IPS-20b (cell line): ENCODE results near the gene WWOX.

ENCODE experiments used
- H3K27ac ChIP-seq: one replicate; pipeline ENCODE4 v1.5.1; 2013; ENCODE audit warnings: low read length
- H3K27me3 ChIP-seq: 2 replicates; pipeline ENCODE4 v1.6.1; 2013; ENCODE audit warnings: mild to moderate bottlenecking, low read length, inconsistent platforms; ENCODE audit not compliant: insufficient read depth
- H3K36me3 ChIP-seq: 2 replicates; pipeline ENCODE4 v1.6.1; 2013; ENCODE audit warnings: low read depth, mild to moderate bottlenecking, inconsistent platforms, low read length, moderate library complexity; ENCODE audit not compliant: insufficient read depth
- H3K4me1 ChIP-seq: 2 replicates; pipeline ENCODE4 v1.6.1; 2013; ENCODE audit warnings: mild to moderate bottlenecking, control low read depth, inconsistent platforms, low read length, moderate library complexity; ENCODE audit not compliant: insufficient read depth
- H3K4me3 ChIP-seq: 2 replicates; pipeline ENCODE4 v1.5.1; 2013; ENCODE audit warnings: mild to moderate bottlenecking, low read length, inconsistent platforms
- H3K9ac ChIP-seq: 2 replicates; pipeline ENCODE4 v1.6.1; 2013; ENCODE audit warnings: low read depth, mild to moderate bottlenecking, inconsistent platforms, low read length, moderate library complexity
- H3K9me3 ChIP-seq: 2 replicates; pipeline ENCODE4 v1.6.1; 2013; ENCODE audit warnings: mild to moderate bottlenecking, low read depth, low read length, inconsistent platforms; ENCODE audit not compliant: insufficient read depth

WWOX gene

DNA sequence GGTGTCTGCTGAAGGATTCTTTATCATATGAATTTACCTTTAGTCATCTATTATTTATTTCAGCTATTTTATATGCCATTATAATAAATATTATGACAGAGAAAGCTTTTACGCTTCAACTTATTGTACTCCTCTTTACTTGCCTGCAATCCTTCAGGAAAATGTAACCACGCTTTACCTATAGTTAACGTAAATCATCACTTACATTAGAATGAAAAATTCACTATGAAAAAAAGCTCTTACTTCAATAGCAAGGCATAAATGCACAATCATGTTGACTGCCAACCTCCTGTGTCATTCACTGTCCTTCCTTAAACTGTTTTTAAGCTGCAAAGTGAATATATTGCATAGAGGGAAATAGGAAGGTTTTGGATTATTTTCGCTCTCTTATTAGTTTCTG, 277.9 kb downstream of the WWOX start:
- Histone ChIP-seq H3K27ac (no peak overlapping the region), H3K9ac (no peak overlapping the region), H3K36me3 (no peaks in the 10 kb centered on the region), H3K4me1 (peaks cover 8% of the 10 kb centered on the region), H3K9me3 (no peaks in the 10 kb centered on the region), H3K27me3 (no peaks in the 10 kb centered on the region), H3K4me3 (no peak overlapping the region)

- H3K9me3 ChIP-seq: no peaks in the 10 kb centered on the region
- no peak overlapping the region for H3K27ac ChIP-seq
- no peak overlapping the region for H3K9ac ChIP-seq
- no peak overlapping the region for H3K4me3 ChIP-seq
- no peaks in the 10 kb centered on the region for H3K27me3 ChIP-seq
- H3K4me1 ChIP-seq: no peaks in the 10 kb centered on the region; the same call in 1 of the 2 replicates
- H3K36me3 ChIP-seq: no peaks in the 10 kb centered on the region
Measured at GRCh38 chr16:78381060-78381459, 281.6 kb downstream of the WWOX start.

DNA sequence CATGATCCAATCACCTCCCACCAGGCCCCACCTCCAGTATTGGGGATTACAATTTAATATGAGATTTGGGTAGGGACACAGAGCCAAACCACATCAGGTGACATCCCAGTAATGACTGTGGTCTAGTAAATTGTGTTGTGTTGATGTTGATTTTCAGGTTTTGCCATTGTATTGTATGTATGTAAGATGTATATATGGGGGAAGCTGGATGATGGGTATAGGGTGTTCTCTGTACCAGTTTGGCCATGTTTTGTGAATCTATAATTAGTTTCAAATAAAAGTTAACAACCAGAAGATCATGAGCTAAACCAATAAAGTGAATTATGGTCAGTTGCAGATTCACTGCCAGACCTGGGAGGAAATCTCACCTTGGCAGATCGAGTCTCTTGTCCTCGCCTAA, 283.7 kb downstream of the WWOX start:
- H3K27me3 ChIP-seq: no peaks in the 10 kb centered on the region
- no peak overlapping the region for H3K9ac ChIP-seq
- H3K9me3 ChIP-seq: no peaks in the 10 kb centered on the region
- H3K4me1 ChIP-seq: no peaks in the 10 kb centered on the region; the same call in 1 of the 2 replicates
- no peaks in the 10 kb centered on the region for H3K36me3 ChIP-seq
- no peak overlapping the region for H3K27ac ChIP-seq
- H3K4me3 ChIP-seq: no peak overlapping the region

- H3K36me3 ChIP-seq: no peaks in the 10 kb centered on the region
- H3K9me3 ChIP-seq: no peaks in the 10 kb centered on the region
- no peaks in the 10 kb centered on the region; the same call in 1 of the 2 replicates for H3K4me1 ChIP-seq
- no peak overlapping the region for H3K27ac ChIP-seq
- H3K9ac ChIP-seq: no peak overlapping the region
- H3K27me3 ChIP-seq: no peaks in the 10 kb centered on the region
- no peak overlapping the region for H3K4me3 ChIP-seq
Measured at GRCh38 chr16:78385086-78385805, 285.8 kb downstream of the WWOX start.

DNA sequence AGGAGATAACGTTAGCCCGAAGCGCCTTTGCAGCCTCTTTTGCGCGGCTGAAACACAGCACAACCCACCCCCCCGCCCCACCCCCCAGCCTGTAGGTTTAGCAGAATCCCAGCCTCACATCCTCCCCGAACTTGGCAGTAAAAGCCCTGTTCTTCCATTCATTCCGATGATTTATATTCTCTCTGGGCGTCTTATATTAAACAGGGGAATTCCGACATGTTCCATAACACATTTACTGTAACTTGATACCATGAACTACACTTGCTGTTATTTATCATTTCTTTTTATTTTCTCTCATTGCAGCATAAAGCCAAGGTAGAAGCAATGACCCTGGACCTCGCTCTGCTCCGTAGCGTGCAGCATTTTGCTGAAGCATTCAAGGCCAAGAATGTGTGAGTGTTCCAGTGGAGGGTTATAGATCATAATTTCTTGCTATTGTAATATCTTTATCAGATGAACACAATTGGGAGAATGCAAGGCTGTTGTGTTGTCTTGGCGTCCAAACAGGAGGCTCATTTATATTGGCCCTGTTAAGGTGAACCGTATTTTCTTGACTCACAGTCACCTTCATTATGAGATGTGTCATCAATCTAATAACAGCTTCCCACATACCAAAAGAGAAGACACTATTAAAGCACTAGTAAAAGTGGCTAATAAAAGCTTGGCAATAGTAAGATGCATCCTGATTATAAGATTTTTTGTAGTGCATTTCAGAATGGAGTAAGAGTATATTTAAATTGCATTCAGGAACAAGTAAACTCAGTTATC, 287.3 kb downstream of the WWOX start:
- H3K36me3 ChIP-seq: no peaks in the 10 kb centered on the region
- H3K4me1 ChIP-seq: no peaks in the 10 kb centered on the region; the same call in 1 of the 2 replicates
- H3K27me3 ChIP-seq: no peaks in the 10 kb centered on the region
- no peak overlapping the region for H3K4me3 ChIP-seq
- H3K9ac ChIP-seq: no peak overlapping the region
- H3K27ac ChIP-seq: no peak overlapping the region
- 0 out of 2 replicates have a peak, but pooled peaks cover 6% of the 10 kb centered on the region for H3K9me3 ChIP-seq

DNA sequence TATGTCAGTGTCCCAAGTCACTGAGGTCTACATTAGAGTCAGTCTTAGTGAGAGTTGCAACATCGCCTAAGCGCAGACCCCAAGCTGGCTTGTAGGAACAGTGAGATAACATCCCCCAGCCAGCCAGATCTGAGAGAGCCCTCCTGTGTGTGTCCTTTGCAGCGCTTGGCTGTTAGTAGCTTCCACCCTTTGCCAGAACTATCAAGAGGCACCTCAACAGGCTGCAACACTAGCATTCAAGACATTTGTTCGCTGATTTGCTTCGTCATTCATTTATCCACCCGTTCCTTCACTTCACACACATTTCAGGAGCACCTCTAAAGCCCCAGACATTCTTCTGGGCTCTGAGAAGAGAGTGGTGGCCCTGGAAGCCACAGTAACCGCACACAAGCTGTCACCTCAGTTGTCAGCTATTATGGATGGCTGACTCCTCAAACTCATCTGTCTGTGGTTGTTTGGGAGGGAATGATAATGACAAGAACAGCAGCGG, 289.6 kb downstream of the WWOX start:
- Histone ChIP-seq H3K4me1 (no peaks in the 10 kb centered on the region), H3K36me3 (no peaks in the 10 kb centered on the region; the same call in 1 of the 2 replicates), H3K4me3 (no peak overlapping the region), H3K9ac (no peak overlapping the region), H3K27ac (no peak overlapping the region), H3K27me3 (no peaks in the 10 kb centered on the region), H3K9me3 (peaks cover 21% of the 10 kb centered on the region)

- Histone ChIP-seq H3K4me1 (no peaks in the 10 kb centered on the region), H3K9ac (no peak overlapping the region), H3K27me3 (no peaks in the 10 kb centered on the region)
Measured at GRCh38 chr16:78390092-78390491, 290.6 kb downstream of the WWOX start.

GRCh38 chr16:78390508-78391324, 291.3 kb downstream of the WWOX start:
- no peaks in the 10 kb centered on the region for H3K4me1 ChIP-seq
- no peak overlapping the region for H3K27ac ChIP-seq
- H3K4me3 ChIP-seq: no peak overlapping the region
- no peak overlapping the region for H3K9ac ChIP-seq
- H3K9me3 ChIP-seq: peaks cover 21% of the 10 kb centered on the region
- no peaks in the 10 kb centered on the region; the same call in 1 of the 2 replicates for H3K36me3 ChIP-seq
- H3K27me3 ChIP-seq: no peaks in the 10 kb centered on the region

More at GRCh38 chr16:78390092-78390491, 290.6 kb downstream of the WWOX start:
- Histone ChIP-seq H3K27ac (no peak overlapping the region), H3K9me3 (peaks cover 21% of the 10 kb centered on the region), H3K36me3 (no peaks in the 10 kb centered on the region; the same call in 1 of the 2 replicates), H3K4me3 (no peak overlapping the region)

DNA sequence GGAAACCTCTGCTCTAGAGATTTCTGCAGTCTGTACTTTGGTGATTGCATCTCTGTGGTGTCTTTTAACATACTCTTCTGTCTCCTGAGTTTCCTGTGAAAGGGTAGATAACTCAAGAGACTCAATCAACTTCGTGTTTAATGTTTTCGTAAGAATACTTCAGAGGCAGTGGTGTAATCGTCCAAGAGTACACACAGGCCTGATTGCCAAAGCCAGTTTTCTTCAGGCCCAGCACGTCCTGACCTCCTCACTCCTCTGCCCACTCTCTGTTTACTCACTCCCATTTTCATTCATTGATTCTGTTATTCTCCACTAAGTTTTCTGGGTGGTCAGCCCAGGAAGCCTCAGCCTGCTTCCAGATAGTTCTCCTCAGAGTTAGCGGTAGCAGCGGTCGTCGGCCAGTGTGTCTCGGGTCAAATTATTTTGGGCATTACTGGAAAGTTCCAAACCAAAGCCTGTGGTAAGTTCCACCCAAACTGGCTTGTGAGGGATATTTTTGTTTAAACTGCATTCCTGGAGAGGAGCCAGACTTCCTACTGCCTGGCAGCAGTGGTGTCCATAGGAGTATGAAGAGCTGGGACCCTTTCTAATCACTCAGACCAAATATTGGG, 293.2 kb downstream of the WWOX start:
- Histone ChIP-seq H3K27ac (no peak overlapping the region), H3K9me3 (peaks cover 21% of the 10 kb centered on the region), H3K9ac (no peak overlapping the region), H3K27me3 (no peaks in the 10 kb centered on the region), H3K4me1 (no peaks in the 10 kb centered on the region), H3K36me3 (no peaks in the 10 kb centered on the region; the same call in 1 of the 2 replicates), H3K4me3 (no peak overlapping the region)

DNA sequence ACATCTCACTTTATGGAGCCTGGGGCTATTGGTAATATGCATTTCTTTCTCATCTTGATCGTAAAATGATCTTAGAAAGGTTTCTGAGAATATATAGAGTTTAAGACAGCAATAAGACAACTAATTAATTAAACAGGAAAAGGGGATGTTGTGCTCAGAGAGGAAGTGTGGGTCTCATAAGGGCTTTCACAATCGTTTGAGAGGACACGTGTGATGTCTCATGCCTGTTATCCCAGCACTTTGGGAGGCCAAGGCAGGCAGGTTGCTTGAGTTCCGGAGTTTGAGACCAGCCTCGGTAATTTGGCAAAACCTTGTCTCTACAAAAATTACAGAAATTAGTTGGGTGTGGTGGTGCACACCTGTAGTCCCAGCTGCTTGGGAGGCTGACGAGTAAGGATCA, 295.6 kb downstream of the WWOX start:
- Histone ChIP-seq H3K27me3 (no peaks in the 10 kb centered on the region), H3K36me3 (no peaks in the 10 kb centered on the region; the same call in 1 of the 2 replicates), H3K9me3 (peaks cover 21% of the 10 kb centered on the region), H3K4me1 (no peaks in the 10 kb centered on the region), H3K4me3 (no peak overlapping the region), H3K9ac (no peak overlapping the region), H3K27ac (no peak overlapping the region)

- no peak overlapping the region for H3K27ac ChIP-seq
- no peaks in the 10 kb centered on the region for H3K4me1 ChIP-seq
- peaks cover 21% of the 10 kb centered on the region for H3K9me3 ChIP-seq
- H3K9ac ChIP-seq: no peak overlapping the region
- no peaks in the 10 kb centered on the region; the same call in 1 of the 2 replicates for H3K36me3 ChIP-seq
- no peaks in the 10 kb centered on the region for H3K27me3 ChIP-seq
- H3K4me3 ChIP-seq: no peak overlapping the region
Measured at GRCh38 chr16:78396046-78396445, 296.6 kb downstream of the WWOX start.
